SK-N-SH (cell line): Measurements from ENCODE around the gene SH3PXD2B. TPM values are rescaled to one million over a fixed set of nuclear protein-coding genes. Genes with fewer than 3 reads are reported as not detected.

Experiments
- CTCF ChIA-PET: fragments of 300-600, 350-600 bp; formaldehyde crosslinking; extraction: SDS; loops from one replicate; lab custom pipeline; 2021; lab: Yijun Ruan, JAX
- POLR2A ChIA-PET: fragments of 350-600 bp; sonication (Branson Sonifier 250); formaldehyde crosslinking; extraction: SDS; loops from one replicate; lab custom pipeline; 2020; ENCODE audit warnings: antibody characterized with exemption, inconsistent platforms; lab: Yijun Ruan, JAX
- DNase-seq: peaks from one replicate; pipeline ENCODE4 v3.0.0; 2012
- H2AFZ ChIP-seq: fragments of 200-600 bp; sonication (generic); 2 replicates; pipeline ENCODE4 v1.8.1; 2016; ENCODE audit warnings: antibody characterized with exemption, mild to moderate bottlenecking, low read depth
- H3F3A ChIP-seq: fragments of 200-600 bp; sonication (generic); replicated peaks from 2 replicates; pipeline ENCODE3; 2016; ENCODE audit warnings: antibody characterized with exemption, mild to moderate bottlenecking; ENCODE audit not compliant: insufficient read depth
- H3K27ac ChIP-seq, 2 experiments: fragments of 200-500 bp in 1 of 2; fragments of 200-600 bp in 1 of 2; sonication (Bioruptor generic) in 1 of 2; sonication (generic), shearing (Covaris generic) in 1 of 2; 2 replicates each; pipeline versions ENCODE4 v1.5.1 to v1.6.1; 2014 to 2016; ENCODE audit warnings: low read depth in 2 of 2, inconsistent platforms in 1 of 2, low read length in 1 of 2, mild to moderate bottlenecking in 1 of 2, mixed read lengths in 1 of 2
- H3K27me3 ChIP-seq: fragments of 200-600 bp; sonication (generic), shearing (Covaris generic); 2 replicates; pipeline ENCODE4 v1.6.1; 2016; ENCODE audit warnings: mixed run types; ENCODE audit not compliant: insufficient read depth
- H3K36me3 ChIP-seq, 2 experiments: fragments of 200-500 bp in 1 of 2; fragments of 200-600 bp in 1 of 2; sonication (Bioruptor generic) in 1 of 2; sonication (generic) in 1 of 2; replicated peaks in 1 of 2; 2 replicates each; pipeline versions ENCODE3 to v1.5.1; 2014 to 2016; ENCODE audit warnings: low read length in 1 of 2, mild to moderate bottlenecking in 1 of 2; ENCODE audit not compliant: insufficient read depth in 2 of 2, control insufficient read depth in 1 of 2
- H3K4me1 ChIP-seq, 2 experiments: fragments of 200-500 bp in 1 of 2; fragments of 200-600 bp in 1 of 2; sonication (Bioruptor generic) in 1 of 2; sonication (generic), shearing (Covaris generic) in 1 of 2; 2 replicates each; pipeline versions ENCODE4 v1.5.1 to v1.6.1; 2014 to 2016; ENCODE audit warnings: low read depth in 1 of 2, low read length in 1 of 2, mixed run types in 1 of 2; ENCODE audit not compliant: insufficient read depth in 2 of 2, control insufficient read depth in 1 of 2
- H3K4me2 ChIP-seq: fragments of 200-600 bp; sonication (generic), shearing (Covaris generic); 2 replicates; pipeline ENCODE4 v1.6.1; 2017; ENCODE audit warnings: mixed run types
- H3K4me3 ChIP-seq, 2 experiments: fragments of 200-500 bp in 1 of 2; fragments of 200-600 bp in 1 of 2; sonication (Bioruptor generic) in 1 of 2; sonication (generic), shearing (Covaris generic) in 1 of 2; 2 replicates each; pipeline versions ENCODE4 v1.5.1 to v1.8.1; 2014 to 2016; ENCODE audit warnings: low read depth in 2 of 2, inconsistent platforms in 1 of 2, low read length in 1 of 2, mild to moderate bottlenecking in 1 of 2, mixed read lengths in 1 of 2, moderate library complexity in 1 of 2
- H3K79me2 ChIP-seq: fragments of 200-600 bp; sonication (generic); 2 replicates; pipeline ENCODE4 v1.8.1; 2017; ENCODE audit warnings: mild to moderate bottlenecking; ENCODE audit not compliant: insufficient read depth
- H3K9ac ChIP-seq: fragments of 200-600 bp; sonication (generic); 2 replicates; pipeline ENCODE4 v1.6.1; 2017; ENCODE audit warnings: mixed run types
- H3K9me2 ChIP-seq: fragments of 200-600 bp; sonication (generic); 2 replicates; pipeline ENCODE4 v1.6.1; 2017; ENCODE audit warnings: mixed run types
- H3K9me3 ChIP-seq: fragments of 200-600 bp; sonication (generic); 2 replicates; pipeline ENCODE4 v1.6.1; 2017; ENCODE audit warnings: mixed run types, mild to moderate bottlenecking, moderate library complexity
- H4K20me1 ChIP-seq: fragments of 200-600 bp; sonication (generic); 2 replicates; pipeline ENCODE4 v1.6.1; 2017; ENCODE audit warnings: mild to moderate bottlenecking, mixed run types; ENCODE audit not compliant: insufficient read depth
- CHD2 ChIP-seq: fragments of 150-350 bp; IDR thresholded peaks from 2 replicates; pipeline ENCODE4 v1.6.1; 2018; ENCODE audit warnings: low read length; ENCODE audit not compliant: partially characterized antibody
- ELF1 ChIP-seq: IDR thresholded peaks from 2 replicates; pipeline ENCODE4 v1.4.0; 2012
- FOSL2 ChIP-seq: IDR thresholded peaks from 2 replicates; pipeline ENCODE4 v1.4.0; 2012; ENCODE audit warnings: low read depth, mild to moderate bottlenecking, moderate library complexity, borderline replicate concordance
- FOXJ3 ChIP-seq: sonication (generic); formaldehyde crosslinking; IDR thresholded peaks from 2 replicates; pipeline ENCODE4 v1.5.1; 2020; ENCODE audit warnings: mild to moderate bottlenecking, missing genetic modification reagents
- FOXM1 ChIP-seq: IDR thresholded peaks from 2 replicates; pipeline ENCODE4 v1.4.0; 2012; ENCODE audit warnings: low read depth, mild to moderate bottlenecking
- GATA2 ChIP-seq: sonication (generic); formaldehyde crosslinking; IDR thresholded peaks from 2 replicates; pipeline ENCODE4 v1.5.0; 2020; ENCODE audit warnings: mild to moderate bottlenecking, missing genetic modification reagents
- JUND ChIP-seq: IDR thresholded peaks from 2 replicates; pipeline ENCODE4 v1.4.0; 2012
- POLR2AphosphoS5 ChIP-seq: IDR thresholded peaks from 2 replicates; pipeline ENCODE4 v1.6.1; 2012; ENCODE audit warnings: low read depth, low read length
- REST ChIP-seq: IDR thresholded peaks from 2 replicates; pipeline ENCODE4 v1.6.1; 2012; ENCODE audit warnings: mild to moderate bottlenecking, low read depth, low read length, moderate library complexity
- SIN3A ChIP-seq: IDR thresholded peaks from 2 replicates; pipeline ENCODE4 v1.6.1; 2012; ENCODE audit warnings: low read depth, mild to moderate bottlenecking, low read length, moderate library complexity, borderline replicate concordance
- USF2 ChIP-seq: fragments of 150-350 bp; IDR thresholded peaks from 2 replicates; pipeline ENCODE4 v1.6.1; 2017; ENCODE audit warnings: antibody characterized with exemption, low read length, low read depth, borderline replicate concordance
- ZBTB33 ChIP-seq: IDR thresholded peaks from 2 replicates; pipeline ENCODE4 v1.4.0; 2012; ENCODE audit warnings: low read depth, borderline replicate concordance
- WGBS: methylation state at CpG from one replicate; pipeline ENCODE4 v1.1.6; 2017; ENCODE audit warnings: low lambda C conversion rate; 5-methylcytosine and 5-hydroxymethylcytosine counted together
- polyA plus RNA-seq, 3 experiments: library from polyadenylated mRNA; depleted of rRNA; stranded (reverse); fragments of >200 nt; gene quantifications; 2 replicates each; pipeline ENCODE4 v1.2.3, GENCODE V29; 2012
- TF ChIP-seq, protein P1 (sequence below): IDR thresholded peaks from 2 replicates; pipeline ENCODE4 v1.4.0; 2012; ENCODE audit warnings: low read depth, borderline replicate concordance
- TF ChIP-seq, protein P2 (sequence below): IDR thresholded peaks from 2 replicates; pipeline ENCODE4 v1.4.0; 2012; ENCODE audit warnings: low read depth

SH3PXD2B gene
- polyA plus RNA-seq, 1 of the 3 experiments (the other 2 are of a cell fraction) = 15.0 TPM

GRCh38 chr5:172501708-172502320 lies 47.5 kb upstream of the SH3PXD2B start:
- Histone ChIP-seq H3F3A (no peaks in the 10 kb centered on the region), H3K9ac (no peak overlapping the region), H3K4me3 (no peak overlapping the region), H3K9me2 (no peaks in the 10 kb centered on the region), H3K27me3 (peaks cover 4% of the 10 kb centered on the region; the same call in 1 of the 2 replicates), H3K36me3 (no peaks in the 10 kb centered on the region), H3K4me1 (peaks cover 0 to 6% of the 10 kb centered on the region in 2 experiments; a peak in 1 of 4 replicates), H2AFZ (no peak overlapping the region), H3K79me2 (no peaks in the 10 kb centered on the region), H3K9me3 (no peaks in the 10 kb centered on the region), H4K20me1 (no peaks in the 10 kb centered on the region), H3K27ac (no peak overlapping the region), H3K4me2 (no peak overlapping the region)
- DNase-seq = no peak
- 69% methylated on average over 7 of the region's 7 CpGs for WGBS
- ChIA-PET POLR2A (no interaction called here), CTCF (interaction anchor here (1.0 to 2.6 kb wide), 3 partner anchors 23 to 195 kb away, joined by 3 to 10 read pairs (median 4); no protein-coding TSS in a partner anchor)
- no peak for TF ChIP-seq FOSL2
- TF ChIP-seq ELF1 = no peak
- no peak for TF ChIP-seq REST
- TF ChIP-seq JUND = no peak
- TF ChIP-seq, protein P1, sequence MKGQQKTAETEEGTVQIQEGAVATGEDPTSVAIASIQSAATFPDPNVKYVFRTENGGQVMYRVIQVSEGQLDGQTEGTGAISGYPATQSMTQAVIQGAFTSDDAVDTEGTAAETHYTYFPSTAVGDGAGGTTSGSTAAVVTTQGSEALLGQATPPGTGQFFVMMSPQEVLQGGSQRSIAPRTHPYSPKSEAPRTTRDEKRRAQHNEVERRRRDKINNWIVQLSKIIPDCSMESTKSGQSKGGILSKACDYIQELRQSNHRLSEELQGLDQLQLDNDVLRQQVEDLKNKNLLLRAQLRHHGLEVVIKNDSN = no peak
- TF ChIP-seq, all 33 proteins: peak for 0

DNA sequence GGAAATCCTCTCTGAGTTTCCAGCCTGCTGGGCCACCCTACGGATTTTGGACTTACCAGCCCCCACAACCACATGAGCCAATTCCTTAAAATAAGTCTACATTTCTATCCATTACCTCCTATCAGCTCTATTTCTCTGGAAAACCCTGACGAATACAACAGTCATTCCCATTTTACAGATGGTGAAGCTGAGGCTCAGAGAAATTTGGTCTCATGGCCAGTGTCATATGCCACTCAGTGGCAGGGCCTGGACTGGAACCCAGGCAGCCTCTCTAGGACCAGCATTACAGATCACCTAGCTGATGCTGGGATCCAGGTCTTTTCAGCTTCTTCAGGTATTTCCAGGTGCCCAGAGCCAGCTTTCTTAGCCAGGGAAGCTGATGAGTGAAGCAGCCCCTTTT lies 45.0 kb upstream of the SH3PXD2B start:
- no peaks in the 10 kb centered on the region for H3K36me3 ChIP-seq
- no peak overlapping the region for H3K27ac ChIP-seq
- DNase-seq = no peak
- no peak overlapping the region for H3K4me3 ChIP-seq
- ChIA-PET CTCF (interaction anchor here (2.6 kb wide), 1 partner anchor 20 kb away, joined by 10 read pairs; no protein-coding TSS in a partner anchor), POLR2A (no interaction called here)
- no peaks in the 10 kb centered on the region for H3F3A ChIP-seq
- H3K4me1 ChIP-seq = peaks cover 0 to 8% of the 10 kb centered on the region in 2 experiments; a peak in 1 of 4 replicates
- H4K20me1 ChIP-seq = no peaks in the 10 kb centered on the region
- H2AFZ ChIP-seq = no peak overlapping the region
- H3K79me2 ChIP-seq = no peaks in the 10 kb centered on the region
- H3K4me2 ChIP-seq = no peak overlapping the region
- no peaks in the 10 kb centered on the region for H3K9me2 ChIP-seq
- no peak overlapping the region for H3K9ac ChIP-seq
- H3K9me3 ChIP-seq = no peaks in the 10 kb centered on the region
- 67% methylated on average over 2 of the region's 2 CpGs for WGBS
- peaks cover 4% of the 10 kb centered on the region; the same call in 1 of the 2 replicates for H3K27me3 ChIP-seq
- no peak for TF ChIP-seq POLR2AphosphoS5
- TF ChIP-seq GATA2 (CRISPR knock-in tag) = no peak
- TF ChIP-seq SIN3A = no peak
- TF ChIP-seq FOXJ3 = no peak
- TF ChIP-seq REST = no peak
- no peak for TF ChIP-seq ZBTB33
- TF ChIP-seq JUND = no peak
- TF ChIP-seq FOSL2 = no peak
- TF ChIP-seq FOXM1 = no peak
- no peak for TF ChIP-seq CHD2
- TF ChIP-seq USF2 = no peak
- TF ChIP-seq, protein P2, sequence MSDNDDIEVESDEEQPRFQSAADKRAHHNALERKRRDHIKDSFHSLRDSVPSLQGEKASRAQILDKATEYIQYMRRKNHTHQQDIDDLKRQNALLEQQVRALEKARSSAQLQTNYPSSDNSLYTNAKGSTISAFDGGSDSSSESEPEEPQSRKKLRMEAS = no peak
